LNCaP clone FGC (cell line): ENCODE results near the gene LGR6.
A peak's percentile ranks its signal among the peaks of the same experiment; 100 is the strongest.

Source experiments
- DNase-seq: peaks from one replicate; pipeline ENCODE4 v3.0.0-alpha.2; 2011; ENCODE audit warnings: low read depth
- H3K4me3 ChIP-seq: 2 replicates; pipeline ENCODE4 v1.5.1; 2011; ENCODE audit warnings: mild to moderate bottlenecking, low read depth, low read length, control low read depth
- CTCF ChIP-seq: IDR thresholded peaks from 2 replicates; pipeline ENCODE4 v1.5.1; 2012; ENCODE audit warnings: mild to moderate bottlenecking; ENCODE audit not compliant: control insufficient read depth, insufficient read depth; ENCODE audit errors: extremely low read depth

LGR6 gene

GRCh38 chr1:202304375-202304774, 110.8 kb downstream of the LGR6 start:
- TF ChIP-seq CTCF: no peak
- no peak overlapping the region for H3K4me3 ChIP-seq
- no peak for DNase-seq

GRCh38 chr1:202305168-202305567, 111.6 kb downstream of the LGR6 start:
- H3K4me3 ChIP-seq: no peak overlapping the region
- no peak for TF ChIP-seq CTCF
- DNase-seq: peak; percentile 50

GRCh38 chr1:202306535-202307345, 113.1 kb downstream of the LGR6 start:
- TF ChIP-seq CTCF: no peak
- no peak for DNase-seq
- no peak overlapping the region for H3K4me3 ChIP-seq

- no peak for DNase-seq
- no peak for TF ChIP-seq CTCF
- H3K4me3 ChIP-seq: no peak overlapping the region
Measured at GRCh38 chr1:202310071-202310725, 116.6 kb downstream of the LGR6 start.

GRCh38 chr1:202310746-202311145, 117.1 kb downstream of the LGR6 start:
- no peak overlapping the region for H3K4me3 ChIP-seq
- TF ChIP-seq CTCF: no peak
- DNase-seq: no peak

GRCh38 chr1:202311875-202312635, 118.5 kb downstream of the LGR6 start:
- H3K4me3 ChIP-seq: no peak overlapping the region
- no peak for DNase-seq
- no peak for TF ChIP-seq CTCF
